ENCODE results near the gene PTCH2. TPM values are rescaled to one million over a fixed set of nuclear protein-coding genes. Genes with fewer than 3 reads are reported as not detected.

PTCH2 gene
- total RNA-seq, 2 donors from 2014 or later, result 0.22 to 0.24 TPM

DNA sequence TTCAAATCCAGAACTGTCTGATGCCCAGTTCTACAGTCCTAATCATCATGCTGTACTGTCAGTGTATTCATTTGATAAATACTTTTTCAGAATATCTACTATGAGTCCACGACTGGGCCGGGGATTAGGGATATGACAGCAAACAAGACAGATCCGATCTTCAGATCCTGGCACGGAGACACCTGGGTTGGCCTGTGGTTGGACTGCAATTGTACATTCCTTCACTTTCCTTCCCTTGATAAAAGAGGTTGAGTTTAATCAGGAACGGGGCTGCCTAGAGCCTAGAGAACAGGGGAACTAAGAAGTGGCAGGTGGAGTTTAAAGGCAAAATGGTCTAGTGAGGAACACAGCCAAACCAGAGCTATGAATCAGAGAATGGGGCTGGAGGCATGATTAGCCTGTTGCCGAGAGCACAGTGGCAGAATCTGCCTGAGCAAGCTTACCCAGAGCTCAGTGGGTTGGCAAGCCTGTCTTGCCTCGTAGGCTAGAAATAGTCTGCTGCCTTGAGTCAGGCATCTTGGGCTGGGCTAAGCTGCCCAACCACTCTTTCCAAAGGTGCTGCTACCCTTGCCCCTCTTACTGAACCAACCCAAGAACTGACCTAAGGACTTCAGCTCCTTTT lies 38.1 kb upstream of the PTCH2 start:
- TF ChIP-seq, protein P1, sequence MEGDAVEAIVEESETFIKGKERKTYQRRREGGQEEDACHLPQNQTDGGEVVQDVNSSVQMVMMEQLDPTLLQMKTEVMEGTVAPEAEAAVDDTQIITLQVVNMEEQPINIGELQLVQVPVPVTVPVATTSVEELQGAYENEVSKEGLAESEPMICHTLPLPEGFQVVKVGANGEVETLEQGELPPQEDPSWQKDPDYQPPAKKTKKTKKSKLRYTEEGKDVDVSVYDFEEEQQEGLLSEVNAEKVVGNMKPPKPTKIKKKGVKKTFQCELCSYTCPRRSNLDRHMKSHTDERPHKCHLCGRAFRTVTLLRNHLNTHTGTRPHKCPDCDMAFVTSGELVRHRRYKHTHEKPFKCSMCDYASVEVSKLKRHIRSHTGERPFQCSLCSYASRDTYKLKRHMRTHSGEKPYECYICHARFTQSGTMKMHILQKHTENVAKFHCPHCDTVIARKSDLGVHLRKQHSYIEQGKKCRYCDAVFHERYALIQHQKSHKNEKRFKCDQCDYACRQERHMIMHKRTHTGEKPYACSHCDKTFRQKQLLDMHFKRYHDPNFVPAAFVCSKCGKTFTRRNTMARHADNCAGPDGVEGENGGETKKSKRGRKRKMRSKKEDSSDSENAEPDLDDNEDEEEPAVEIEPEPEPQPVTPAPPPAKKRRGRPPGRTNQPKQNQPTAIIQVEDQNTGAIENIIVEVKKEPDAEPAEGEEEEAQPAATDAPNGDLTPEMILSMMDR (IDR thresholded peaks at IDR 0.05), result no peak
- Histone ChIP-seq H3K9me3 (no peaks in the 10 kb centered on the region), H3K36me3 (peaks cover 27% of the 10 kb centered on the region), H3K4me3 (no peak overlapping the region), H3K27me3 (no peaks in the 10 kb centered on the region), H3K4me1 (peaks cover 0 to 8% of the 10 kb centered on the region in 2 donors), H3K27ac (no peak overlapping the region)
- DNase-seq (ENCODE audit: low spot score), result no peak

DNA sequence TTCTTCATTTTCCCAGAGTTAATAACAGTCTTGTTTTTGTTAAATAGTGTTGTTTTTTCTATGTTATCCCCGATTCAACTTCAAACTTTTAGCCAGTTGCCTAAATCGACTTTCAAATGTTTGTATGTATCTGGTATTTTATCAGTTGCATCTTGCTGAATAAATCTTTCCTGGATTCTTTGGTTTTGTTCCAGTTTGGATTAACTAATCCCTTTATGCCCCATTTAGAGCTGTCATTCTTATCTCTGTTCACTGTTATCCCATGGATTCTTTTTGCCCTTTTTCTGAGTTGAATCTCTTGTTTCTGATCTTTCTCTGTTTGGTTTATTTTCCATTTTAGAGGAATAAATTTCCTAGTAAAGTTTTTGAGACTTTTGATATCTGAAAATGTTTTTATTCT lies 31.1 kb upstream of the PTCH2 start:
- H3K36me3 ChIP-seq, result peaks cover 43% of the 10 kb centered on the region
- TF ChIP-seq, protein P1 (IDR thresholded peaks at IDR 0.05), result no peak
- H3K27me3 ChIP-seq, result no peaks in the 10 kb centered on the region
- no peaks in the 10 kb centered on the region for H3K9me3 ChIP-seq
- no peak overlapping the region for H3K27ac ChIP-seq
- no peaks in the 10 kb centered on the region for H3K4me1 ChIP-seq
- H3K4me3 ChIP-seq, result no peak overlapping the region
- DNase-seq (ENCODE audit: low spot score), result no peak

DNA sequence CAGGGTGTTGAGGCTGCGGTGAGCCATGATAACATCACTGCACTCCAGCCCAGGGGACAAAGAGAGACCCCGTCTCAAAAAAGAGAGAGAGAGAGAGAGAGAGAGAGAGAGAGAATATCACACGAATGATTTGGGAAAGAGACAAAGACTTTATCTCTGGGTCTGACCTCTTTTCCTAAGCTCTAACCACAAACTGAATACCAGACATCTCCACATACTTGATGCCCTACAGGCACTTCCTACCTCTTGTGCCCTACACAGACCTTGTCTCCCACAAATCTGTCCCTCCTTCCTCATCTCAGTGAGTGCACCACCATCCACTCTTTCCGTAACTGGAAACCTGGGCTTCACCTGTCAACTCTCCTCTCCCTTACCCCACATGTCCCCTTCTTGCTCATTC lies 27.0 kb upstream of the PTCH2 start:
- H3K27me3 ChIP-seq, result no peaks in the 10 kb centered on the region
- peaks cover 25% of the 10 kb centered on the region for H3K36me3 ChIP-seq
- no peak overlapping the region for H3K27ac ChIP-seq
- no peak overlapping the region for H3K4me3 ChIP-seq
- H3K9me3 ChIP-seq, result no peaks in the 10 kb centered on the region
- TF ChIP-seq, protein P1 (IDR thresholded peaks at IDR 0.05), result no peak
- no peaks in the 10 kb centered on the region for H3K4me1 ChIP-seq
- no peak for DNase-seq (ENCODE audit: low spot score)

DNA sequence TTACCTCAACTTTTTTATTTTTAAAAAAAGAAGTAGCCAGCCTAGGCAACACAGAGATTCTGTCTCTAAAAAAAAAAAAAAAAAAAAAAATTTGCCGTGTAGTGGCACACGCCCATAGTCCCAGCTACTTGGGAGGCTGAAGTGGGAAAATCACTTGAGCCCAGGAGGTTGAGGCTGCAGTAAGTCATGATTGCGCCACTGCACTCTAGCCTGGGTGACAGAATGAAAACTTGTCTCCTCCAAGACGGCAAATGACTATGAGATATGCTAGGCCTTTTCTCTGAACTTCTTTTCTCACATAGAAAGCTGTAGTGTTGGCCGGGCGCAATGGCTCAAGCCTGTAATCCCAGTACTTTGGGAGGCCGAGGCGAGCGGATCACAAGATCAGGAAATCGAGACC lies 24.7 kb upstream of the PTCH2 start:
- Histone ChIP-seq H3K27me3 (no peaks in the 10 kb centered on the region), H3K36me3 (peaks cover 14% of the 10 kb centered on the region)
- TF ChIP-seq, protein P1 (IDR thresholded peaks at IDR 0.05), result no peak

DNA sequence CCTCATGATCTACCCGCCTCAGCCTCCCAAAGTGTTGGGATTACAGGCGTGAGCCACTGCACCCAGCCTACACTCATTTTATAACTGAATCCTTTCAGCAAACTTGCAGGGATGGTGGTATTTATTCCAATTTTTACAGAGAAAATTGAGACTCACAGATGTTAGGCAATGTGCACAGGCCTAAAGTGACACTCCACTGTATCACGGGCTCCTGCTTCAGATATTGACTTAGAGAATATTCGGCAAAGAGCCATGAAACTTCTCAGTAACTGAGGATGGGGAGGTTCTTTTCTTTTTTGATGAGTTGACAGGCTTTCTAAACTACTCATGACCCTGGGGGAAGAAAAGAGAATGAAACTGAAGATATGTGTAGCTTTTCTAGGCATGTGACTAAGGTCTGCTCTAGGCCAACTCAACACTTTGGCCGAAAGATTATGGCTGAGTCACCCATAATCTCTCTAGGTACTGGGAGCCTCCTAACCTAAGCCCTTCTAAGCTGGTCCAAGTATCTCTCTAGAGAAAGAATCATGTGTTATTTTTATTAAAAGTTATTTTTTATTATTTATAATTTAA lies 19.9 kb upstream of the PTCH2 start:
- no peak overlapping the region for H3K4me3 ChIP-seq
- H3K36me3 ChIP-seq, result no peaks in the 10 kb centered on the region
- H3K27ac ChIP-seq, result no peak overlapping the region
- DNase-seq (ENCODE audit: low spot score), result no peak
- no peaks in the 10 kb centered on the region for H3K9me3 ChIP-seq
- no peaks in the 10 kb centered on the region for H3K27me3 ChIP-seq
- H3K4me1 ChIP-seq, result peaks cover 0 to 12% of the 10 kb centered on the region in 2 donors
- TF ChIP-seq, protein P1 (IDR thresholded peaks at IDR 0.05), result no peak

More for the DNA sequence above, 24.7 kb upstream of the PTCH2 start:
- no peak for DNase-seq (ENCODE audit: low spot score)
- Histone ChIP-seq H3K4me1 (no peaks in the 10 kb centered on the region), H3K27ac (no peak overlapping the region), H3K9me3 (no peaks in the 10 kb centered on the region), H3K4me3 (no peak overlapping the region)
